Liver (tissue), 9 donors: ENCODE data around the gene GMPR2. TPM values are rescaled to one million over a fixed set of nuclear protein-coding genes. Genes with fewer than 3 reads are reported as not detected.
"Not testable (repeated sequence)": the region's sequence is repeated elsewhere in the genome, so short reads cannot be mapped to it uniquely, and the experiment has no call there.

Experiments
- DNase-seq: peaks from one replicate; pipeline ENCODE4 v3.0.0-alpha.2; 2017; ENCODE audit warnings: low spot score
- H3K27ac ChIP-seq, 2 donors: one replicate each; pipeline ENCODE4 v1.7.0; 2013; ENCODE audit warnings: inconsistent platforms in 2 of 2, low read length in 2 of 2, control low read depth in 1 of 2, low read depth in 1 of 2, mild to moderate bottlenecking in 1 of 2
- H3K27me3 ChIP-seq, 4 donors: one replicate each; pipeline versions ENCODE4 v1.6.1 to v1.7.0; 2013; ENCODE audit warnings: low read length in 3 of 4, inconsistent platforms in 1 of 4, mild to moderate bottlenecking in 1 of 4, moderate library complexity in 1 of 4; ENCODE audit not compliant: control insufficient read depth in 4 of 4, insufficient read depth in 4 of 4
- H3K36me3 ChIP-seq, 4 donors: one replicate each; pipeline versions ENCODE4 v1.6.1 to v1.7.0; 2013; ENCODE audit warnings: low read length in 3 of 4, mild to moderate bottlenecking in 3 of 4, low read depth in 1 of 4, moderate library complexity in 1 of 4; ENCODE audit not compliant: control insufficient read depth in 4 of 4, insufficient read depth in 3 of 4
- H3K4me1 ChIP-seq, 4 donors: one replicate each; pipeline versions ENCODE4 v1.6.1 to v1.7.0; 2013; ENCODE audit warnings: low read length in 3 of 4, mild to moderate bottlenecking in 3 of 4, moderate library complexity in 1 of 4; ENCODE audit not compliant: control insufficient read depth in 4 of 4, insufficient read depth in 4 of 4
- H3K4me3 ChIP-seq, 3 donors: one replicate each; pipeline versions ENCODE4 v1.6.1 to v1.7.0; 2013; ENCODE audit warnings: low read length in 3 of 3, control low read depth in 1 of 3, low read depth in 1 of 3, mild to moderate bottlenecking in 1 of 3
- H3K9ac ChIP-seq, 2 donors: one replicate each; pipeline ENCODE4 v1.7.0; 2013; ENCODE audit warnings: low read length in 2 of 2, mild to moderate bottlenecking in 2 of 2, moderate library complexity in 2 of 2, control low read depth in 1 of 2, low read depth in 1 of 2
- H3K9me3 ChIP-seq, 4 donors: one replicate each; pipeline versions ENCODE4 v1.6.1 to v1.7.0; 2013; ENCODE audit warnings: low read length in 3 of 4; ENCODE audit not compliant: control insufficient read depth in 4 of 4
- FOXA1 ChIP-seq: IDR thresholded peaks from 2 replicates; pipeline ENCODE4 v1.6.1; 2016; ENCODE audit warnings: antibody characterized with exemption
- FOXA2 ChIP-seq: IDR thresholded peaks from 2 replicates; pipeline ENCODE4 v1.6.1; 2016; ENCODE audit warnings: antibody characterized with exemption
- HNF4G ChIP-seq: IDR thresholded peaks from 2 replicates; pipeline ENCODE4 v1.6.1; 2016; ENCODE audit warnings: antibody characterized with exemption
- JUND ChIP-seq, 2 donors: IDR thresholded peaks; 2 replicates each; pipeline ENCODE4 v1.6.1; 2016; ENCODE audit warnings: antibody characterized with exemption in 2 of 2
- NR2F2 ChIP-seq: IDR thresholded peaks from 2 replicates; pipeline ENCODE4 v1.6.1; 2016; ENCODE audit warnings: antibody characterized with exemption
- RAD21 ChIP-seq, 2 donors: IDR thresholded peaks; 2 replicates each; pipeline ENCODE4 v1.6.1; 2016; ENCODE audit warnings: antibody characterized with exemption in 2 of 2, mild to moderate bottlenecking in 2 of 2
- RXRA ChIP-seq, 2 donors: IDR thresholded peaks; 2 replicates each; pipeline ENCODE4 v1.6.1; 2017 to 2018; ENCODE audit warnings: antibody characterized with exemption in 2 of 2, mild to moderate bottlenecking in 1 of 2
- SP1 ChIP-seq: IDR thresholded peaks from 2 replicates; pipeline ENCODE4 v1.6.1; 2018; ENCODE audit warnings: antibody characterized with exemption, mild to moderate bottlenecking
- TAF1 ChIP-seq: conservative IDR thresholded peaks from 2 replicates; pipeline ENCODE4 v1.6.1; 2016; ENCODE audit warnings: antibody characterized with exemption, mild to moderate bottlenecking
- YY1 ChIP-seq: IDR thresholded peaks from 2 replicates; pipeline ENCODE4 v1.6.1; 2016; ENCODE audit warnings: antibody characterized with exemption, mild to moderate bottlenecking
- WGBS: extraction: QIAGEN DNeasy Blood & Tissue Kit; methylation state at CpG from one replicate; pipeline ENCODE4 v1.1.7; 2013; 5-methylcytosine and 5-hydroxymethylcytosine counted together
- polyA plus RNA-seq, 2 donors: library from polyadenylated mRNA; stranded (reverse) in 1 of 2; unstranded in 1 of 2; fragments of 200-250 nt in 1 of 2; fragments of >200 nt in 1 of 2; fragmentation: Nextera tagmentation in 1 of 2; extraction: Ambion mirVana in 1 of 2; gene quantifications; one replicate each; pipeline versions ENCODE4 v1.2.1 to v1.2.3, GENCODE V29; 2013 to 2015
- total RNA-seq, 2 donors: library from RNA; depleted of rRNA; stranded (reverse); fragments of >200 nt; gene quantifications; one replicate each; pipeline ENCODE4 v1.2.3, GENCODE V29; 2014
- TF ChIP-seq, protein P1 (sequence below): fragments of 150-350 bp; IDR thresholded peaks from 2 replicates; pipeline ENCODE4 v1.5.1; 2017; ENCODE audit warnings: improper control_type of control experiment, low read depth, low read length; ENCODE audit not compliant: missing input control
- TF ChIP-seq, protein P2 (sequence below): IDR thresholded peaks from 2 replicates; pipeline ENCODE4 v1.6.1; 2016; ENCODE audit warnings: antibody characterized with exemption
- TF ChIP-seq, protein P3 (sequence below): IDR thresholded peaks from 2 replicates; pipeline ENCODE4 v1.6.1; 2016; ENCODE audit warnings: antibody characterized with exemption
- donor health status: healthy.
- donor health status: healthy.
- donor health status: healthy.
- donor health status: healthy.
- donor health status: healthy.

Gene GMPR2
- total and polyA plus RNA-seq, 4 donors = 28.6 to 42.7 (median 32.4) TPM

DNA sequence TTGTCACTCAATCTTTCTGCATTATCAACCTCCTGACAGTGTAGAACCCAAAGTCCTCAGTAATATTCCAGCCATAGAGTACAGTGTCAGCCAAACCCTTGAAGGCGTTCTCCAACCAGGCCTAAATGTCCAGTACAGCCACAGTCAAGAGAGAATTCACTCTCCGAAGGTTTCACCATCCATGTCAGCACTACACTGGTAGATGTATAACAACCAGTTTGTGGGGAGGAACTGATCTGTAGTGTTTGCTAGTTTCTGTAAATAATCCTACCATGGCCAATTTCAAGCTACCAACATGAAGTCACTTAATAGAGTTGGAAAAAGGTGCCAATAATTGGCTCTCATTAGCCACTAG lies 16.4 kb upstream of the GMPR2 start (continued):
- TF ChIP-seq, protein P1, sequence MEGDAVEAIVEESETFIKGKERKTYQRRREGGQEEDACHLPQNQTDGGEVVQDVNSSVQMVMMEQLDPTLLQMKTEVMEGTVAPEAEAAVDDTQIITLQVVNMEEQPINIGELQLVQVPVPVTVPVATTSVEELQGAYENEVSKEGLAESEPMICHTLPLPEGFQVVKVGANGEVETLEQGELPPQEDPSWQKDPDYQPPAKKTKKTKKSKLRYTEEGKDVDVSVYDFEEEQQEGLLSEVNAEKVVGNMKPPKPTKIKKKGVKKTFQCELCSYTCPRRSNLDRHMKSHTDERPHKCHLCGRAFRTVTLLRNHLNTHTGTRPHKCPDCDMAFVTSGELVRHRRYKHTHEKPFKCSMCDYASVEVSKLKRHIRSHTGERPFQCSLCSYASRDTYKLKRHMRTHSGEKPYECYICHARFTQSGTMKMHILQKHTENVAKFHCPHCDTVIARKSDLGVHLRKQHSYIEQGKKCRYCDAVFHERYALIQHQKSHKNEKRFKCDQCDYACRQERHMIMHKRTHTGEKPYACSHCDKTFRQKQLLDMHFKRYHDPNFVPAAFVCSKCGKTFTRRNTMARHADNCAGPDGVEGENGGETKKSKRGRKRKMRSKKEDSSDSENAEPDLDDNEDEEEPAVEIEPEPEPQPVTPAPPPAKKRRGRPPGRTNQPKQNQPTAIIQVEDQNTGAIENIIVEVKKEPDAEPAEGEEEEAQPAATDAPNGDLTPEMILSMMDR = no peak
- TF ChIP-seq FOXA2 = no peak

DNA sequence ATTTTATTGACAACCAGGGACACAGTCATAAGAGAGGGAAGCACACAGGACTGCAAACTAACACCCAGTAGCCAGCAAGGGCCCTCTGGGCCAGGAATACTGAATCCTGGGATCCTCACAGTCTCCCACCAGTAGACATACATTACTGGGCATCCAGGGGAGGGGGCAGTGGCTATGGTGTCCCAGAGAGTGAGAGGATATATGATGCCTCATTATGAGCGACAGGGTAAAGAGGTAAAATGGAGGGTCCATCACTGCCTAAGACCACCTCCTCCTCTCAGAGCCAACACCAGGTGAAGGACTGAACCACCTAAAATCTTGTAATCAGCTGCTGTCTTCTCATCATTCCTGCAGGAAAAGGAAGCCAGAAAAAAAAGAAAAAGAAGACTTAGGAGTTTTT lies 15.9 kb upstream of the GMPR2 start:
- peaks cover 0 to 23% (median 8%) of the 10 kb centered on the region in 4 donors for H3K4me1 ChIP-seq
- H3K36me3 ChIP-seq, H3K27me3 ChIP-seq, H3K9ac ChIP-seq, H3K4me3 ChIP-seq, H3K9me3 ChIP-seq, H3K27ac ChIP-seq, DNase-seq: not testable (repeated sequence)
- 93% methylated on average over 1 of the region's 1 CpG for WGBS

DNA sequence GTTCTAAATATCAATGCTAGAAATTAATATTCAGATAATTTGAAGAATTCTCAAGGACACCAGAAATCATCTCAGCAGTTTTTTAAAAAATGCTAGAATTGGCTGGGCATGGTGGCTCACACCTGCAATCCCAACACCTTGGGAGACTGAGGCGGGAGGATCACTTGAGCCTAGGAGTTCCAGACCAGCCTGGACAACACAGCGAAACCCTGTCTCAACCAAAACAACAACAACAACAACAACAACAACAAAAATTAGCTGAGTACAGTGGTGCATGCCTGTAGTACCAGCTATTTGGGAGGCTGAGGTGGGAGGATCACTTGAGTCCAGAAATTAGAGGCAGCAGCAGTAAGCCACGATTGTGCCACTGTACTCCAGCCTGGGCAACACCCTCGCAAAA lies 13.6 kb upstream of the GMPR2 start:
- no peak overlapping the region for H3K27ac ChIP-seq
- H3K36me3 ChIP-seq = peaks cover 0 to 5% (median under 1%) of the 10 kb centered on the region in 4 donors
- peaks cover 0 to 14% (median 6%) of the 10 kb centered on the region in 4 donors for H3K4me1 ChIP-seq
- no peak overlapping the region for H3K9ac ChIP-seq
- DNase-seq = no peak
- H3K9me3 ChIP-seq = no peaks in the 10 kb centered on the region
- WGBS = 94% methylated on average over 4 of the region's 4 CpGs
- TF ChIP-seq, protein P2, sequence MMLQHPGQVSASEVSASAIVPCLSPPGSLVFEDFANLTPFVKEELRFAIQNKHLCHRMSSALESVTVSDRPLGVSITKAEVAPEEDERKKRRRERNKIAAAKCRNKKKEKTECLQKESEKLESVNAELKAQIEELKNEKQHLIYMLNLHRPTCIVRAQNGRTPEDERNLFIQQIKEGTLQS = no peak
- TF ChIP-seq, protein P3, sequence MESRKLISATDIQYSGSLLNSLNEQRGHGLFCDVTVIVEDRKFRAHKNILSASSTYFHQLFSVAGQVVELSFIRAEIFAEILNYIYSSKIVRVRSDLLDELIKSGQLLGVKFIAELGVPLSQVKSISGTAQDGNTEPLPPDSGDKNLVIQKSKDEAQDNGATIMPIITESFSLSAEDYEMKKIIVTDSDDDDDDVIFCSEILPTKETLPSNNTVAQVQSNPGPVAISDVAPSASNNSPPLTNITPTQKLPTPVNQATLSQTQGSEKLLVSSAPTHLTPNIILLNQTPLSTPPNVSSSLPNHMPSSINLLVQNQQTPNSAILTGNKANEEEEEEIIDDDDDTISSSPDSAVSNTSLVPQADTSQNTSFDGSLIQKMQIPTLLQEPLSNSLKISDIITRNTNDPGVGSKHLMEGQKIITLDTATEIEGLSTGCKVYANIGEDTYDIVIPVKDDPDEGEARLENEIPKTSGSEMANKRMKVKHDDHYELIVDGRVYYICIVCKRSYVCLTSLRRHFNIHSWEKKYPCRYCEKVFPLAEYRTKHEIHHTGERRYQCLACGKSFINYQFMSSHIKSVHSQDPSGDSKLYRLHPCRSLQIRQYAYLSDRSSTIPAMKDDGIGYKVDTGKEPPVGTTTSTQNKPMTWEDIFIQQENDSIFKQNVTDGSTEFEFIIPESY = no peak
- TF ChIP-seq TAF1 = no peak
- no peak for TF ChIP-seq RAD21 (IDR thresholded peaks at IDR 0.05)
- no peaks in the 10 kb centered on the region for H3K27me3 ChIP-seq
- H3K4me3 ChIP-seq = no peak overlapping the region

DNA sequence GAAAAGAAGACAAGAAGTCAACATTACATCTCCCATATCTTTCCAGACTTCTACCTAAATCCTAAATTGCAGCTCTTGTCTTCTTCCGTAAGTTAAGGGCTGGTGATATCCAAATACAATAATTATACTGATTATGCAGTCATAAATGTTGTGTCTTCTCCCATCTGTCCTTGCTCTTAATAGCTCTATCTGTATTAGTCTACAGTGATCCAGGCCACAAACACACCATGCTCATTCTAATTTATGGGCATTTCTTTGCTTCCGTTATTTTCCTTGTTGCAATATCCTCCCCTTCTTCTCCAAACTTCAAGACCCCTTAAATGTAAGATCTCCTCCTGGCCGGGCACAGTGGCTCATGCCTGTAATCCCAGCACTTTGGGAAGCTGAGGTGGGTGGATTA lies 13.2 kb upstream of the GMPR2 start:
- WGBS = 63% methylated on average over 3 of the region's 3 CpGs
- TF ChIP-seq HNF4G (no peak), NR2F2 (no peak), JUND (IDR thresholded peaks at IDR 0.05) (no peak), FOXA1 (no peak), FOXA2 (no peak), YY1 (no peak), RAD21 (IDR thresholded peaks at IDR 0.05) (no peak), RXRA (IDR thresholded peaks at IDR 0.05) (no peak), SP1 (no peak), TAF1 (no peak)
- TF ChIP-seq, protein P1 = no peak
- TF ChIP-seq, protein P3 = no peak
- peaks cover 0 to 5% (median under 1%) of the 10 kb centered on the region in 4 donors for H3K36me3 ChIP-seq
- H3K4me3 ChIP-seq = no peak overlapping the region
- no peak overlapping the region for H3K9ac ChIP-seq
- no peak overlapping the region for H3K27ac ChIP-seq
- peaks cover 0 to 12% (median 6%) of the 10 kb centered on the region in 4 donors for H3K4me1 ChIP-seq
- H3K27me3 ChIP-seq = no peaks in the 10 kb centered on the region
- no peak for DNase-seq
- no peaks in the 10 kb centered on the region for H3K9me3 ChIP-seq

DNA sequence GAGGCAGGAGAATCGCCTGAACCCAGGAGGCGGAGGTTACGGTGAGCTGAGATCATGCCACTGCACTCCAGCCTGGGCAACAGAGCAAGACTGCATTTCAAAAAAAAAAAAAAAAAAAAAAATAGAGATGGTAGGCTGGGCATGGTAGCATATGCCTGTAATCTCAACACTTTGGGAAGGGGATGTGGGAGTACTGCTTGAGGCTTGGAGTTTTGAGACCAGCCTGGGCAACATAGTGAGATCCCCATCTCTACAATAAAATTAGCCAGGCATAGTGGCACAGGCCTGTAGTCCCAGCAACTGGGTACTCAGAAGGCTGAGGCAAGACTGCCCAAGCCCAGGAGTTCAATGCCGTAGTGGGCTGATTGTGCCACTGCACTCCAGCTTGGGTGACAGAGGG lies 9.7 kb upstream of the GMPR2 start:
- not testable (repeated sequence) for H3K27me3 ChIP-seq, H3K9me3 ChIP-seq, H3K36me3 ChIP-seq, H3K9ac ChIP-seq, H3K4me1 ChIP-seq, DNase-seq, H3K4me3 ChIP-seq, H3K27ac ChIP-seq
- 99% methylated on average over 4 of the region's 4 CpGs for WGBS
